NCI-H2196 (cell line): ENCODE data around the gene GATA5.
A peak's percentile ranks its signal among the peaks of the same experiment; 100 is the strongest.

Experiments
- DNase-seq: peaks from one replicate; lab custom pipeline; 2025; ENCODE audit not compliant: unreplicated experiment; lab: John Stamatoyannopoulos, UW

Gene GATA5

GRCh38 chr20:62475772-62476055 is at the start of gene GATA5:
Gene GATA5 (minus strand): TSS chr20:62475995. CDS start chr20:62475521, 474 bp downstream.
- no peak for DNase-seq

- no peak for DNase-seq
Measured at GRCh38 chr20:62525014-62525413, 49.2 kb upstream of the GATA5 start.

- no peak for DNase-seq
Measured at GRCh38 chr20:62524505-62524911, 48.7 kb upstream of the GATA5 start.

- no peak for DNase-seq
Measured at GRCh38 chr20:62523473-62524203, 47.8 kb upstream of the GATA5 start.

GRCh38 chr20:62522748-62523396 is 47.1 kb upstream of the GATA5 start:
- no peak for DNase-seq

GRCh38 chr20:62519826-62520225 is 44.0 kb upstream of the GATA5 start:
- DNase-seq: no peak

- DNase-seq: no peak
Measured at GRCh38 chr20:62518911-62519310, 43.1 kb upstream of the GATA5 start.

- no peak for DNase-seq
Measured at GRCh38 chr20:62517901-62518610, 42.3 kb upstream of the GATA5 start.

- no peak for DNase-seq
Measured at GRCh38 chr20:62517168-62517567, 41.4 kb upstream of the GATA5 start.

- DNase-seq: no peak
Measured at GRCh38 chr20:62516338-62516737, 40.5 kb upstream of the GATA5 start.

- no peak for DNase-seq
Measured at GRCh38 chr20:62515826-62516225, 40.0 kb upstream of the GATA5 start.

GRCh38 chr20:62515280-62515679 is 39.5 kb upstream of the GATA5 start:
- no peak for DNase-seq

- DNase-seq: no peak
Measured at GRCh38 chr20:62513991-62514390, 38.2 kb upstream of the GATA5 start.

- DNase-seq: no peak
Measured at GRCh38 chr20:62511915-62512610, 36.3 kb upstream of the GATA5 start.

GRCh38 chr20:62511300-62511914 is 35.6 kb upstream of the GATA5 start:
- DNase-seq: no peak

- peak; percentile 46 for DNase-seq
Measured at GRCh38 chr20:62508641-62509051, 32.9 kb upstream of the GATA5 start.

- no peak for DNase-seq
Measured at GRCh38 chr20:62507991-62508640, 32.3 kb upstream of the GATA5 start.

GRCh38 chr20:62507323-62507722 is 31.5 kb upstream of the GATA5 start:
- DNase-seq: no peak

GRCh38 chr20:62506791-62507190 is 31.0 kb upstream of the GATA5 start:
- DNase-seq: no peak

- no peak for DNase-seq
Measured at GRCh38 chr20:62506087-62506486, 30.3 kb upstream of the GATA5 start.
